ENCODE results near the gene ARFIP1.
A peak's percentile ranks its signal among the peaks of the same experiment; 100 is the strongest.

DNA sequence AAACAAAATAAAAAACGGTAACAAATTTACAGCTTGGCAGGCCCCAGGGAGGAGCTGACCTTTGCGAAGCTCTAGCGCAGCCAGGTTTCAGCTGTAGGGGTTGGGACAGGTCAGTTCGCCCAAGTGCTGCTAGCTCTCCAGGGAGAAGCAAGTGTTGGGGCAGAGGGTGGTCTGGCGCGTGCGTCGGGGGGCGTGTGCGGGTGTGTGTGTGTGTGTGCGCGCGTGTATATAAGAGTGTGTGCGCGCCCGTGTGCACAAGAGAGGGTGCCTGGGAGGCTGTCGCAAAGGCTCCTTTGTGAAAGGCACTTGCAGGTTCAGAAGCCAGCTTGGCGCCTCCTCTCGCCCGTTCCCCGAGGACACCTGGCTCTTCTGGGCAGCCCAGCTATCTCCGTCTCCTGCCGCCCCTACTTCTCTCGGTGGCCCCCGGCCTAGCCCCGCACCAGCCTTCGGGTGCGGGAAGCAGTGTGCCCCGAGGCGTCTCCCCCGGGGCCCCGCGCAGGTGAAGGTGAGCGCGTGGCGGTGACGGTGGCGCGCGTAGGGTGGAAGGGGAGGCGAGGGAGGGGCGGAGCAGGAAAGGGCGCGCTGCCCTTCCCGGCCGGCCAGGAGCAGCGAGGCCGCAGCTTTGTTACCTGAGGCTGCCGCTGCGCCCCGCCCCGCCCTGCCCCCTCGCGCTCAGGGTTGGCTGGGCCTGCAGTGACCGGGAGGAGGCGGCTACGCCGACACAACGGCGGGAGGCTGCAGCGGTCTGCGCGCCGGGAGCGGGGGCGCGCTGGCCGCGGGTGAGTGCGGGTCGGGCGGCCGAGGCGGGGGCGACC lies 156.1 kb downstream of the ARFIP1 start, which contains the start of gene FHDC1:
- TF ChIP-seq POLR2A (IDR thresholded peaks at IDR 0.05; ENCODE audit: low read length) (peak; percentile 54), GATA1 (IDR thresholded peaks at IDR 0.05; ENCODE audit: low read depth, low read length) (no peak)

Data from erythroblast (primary cell).